ENCODE measurements around the gene COX8C. TPM values are rescaled to one million over a fixed set of nuclear protein-coding genes. Genes with fewer than 3 reads are reported as not detected.

COX8C gene
- polyA plus RNA-seq, 3 donors: not detected

- DNase-seq: peak in 2 of 3 donors; percentile 27 to 34
Measured at GRCh38 chr14:93332397-93332852, 14.6 kb upstream of the COX8C start.

DNA sequence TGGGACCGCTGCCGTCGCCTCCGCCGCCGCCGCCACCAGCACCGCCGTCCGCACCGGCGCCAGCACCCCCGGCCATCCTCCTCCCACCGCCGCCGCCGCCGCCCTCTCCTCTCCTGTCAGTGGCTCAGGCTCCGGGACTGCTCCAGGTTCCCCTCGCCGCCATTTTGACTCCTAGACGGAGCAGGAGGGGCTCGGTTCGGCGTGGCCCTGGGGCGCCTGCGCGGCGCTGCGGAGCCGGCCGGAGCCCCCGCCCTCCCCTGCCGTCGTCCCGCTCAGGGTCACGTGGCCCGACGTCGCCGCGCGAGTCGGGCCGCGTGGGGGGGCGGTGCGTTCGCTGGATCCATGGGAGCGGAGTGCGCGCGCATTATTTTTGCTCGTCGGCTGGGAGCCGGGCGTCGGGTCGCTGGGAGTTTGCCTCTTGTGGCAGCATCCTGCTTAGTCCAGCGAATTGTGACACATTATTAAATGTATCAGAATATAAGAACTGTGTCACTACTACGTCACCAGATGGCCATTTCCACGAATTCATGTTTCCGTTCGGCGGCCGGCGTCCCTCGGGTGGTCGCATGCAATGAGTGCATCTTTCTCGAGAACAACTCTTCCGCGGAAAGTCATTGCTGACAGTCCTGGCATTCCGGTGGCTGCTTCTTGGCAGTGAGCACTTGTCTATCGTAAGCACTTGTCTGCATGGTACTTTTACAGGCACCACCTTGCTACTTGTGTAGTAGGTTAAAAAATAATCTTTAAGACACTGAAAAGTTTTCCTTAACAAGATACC is 13.9 kb upstream of the COX8C start, which contains the start of gene BTBD7:
BTBD7 (minus strand) TSS at position 184 of the 778 bp plus-strand sequence. CDS start 36,985 bp downstream, outside the sequence.
- Histone ChIP-seq H3K27me3 (ENCODE audit: control insufficient read depth in 2 of 2, insufficient read depth in 2 of 2, low read length in 2 of 2) (no peaks in the 10 kb centered on the region), H3K9ac (ENCODE audit: insufficient read depth, low read length, poor library complexity, severe bottlenecking) (peak within 1 kb of the TSS; percentile 95), H3K79me2 (ENCODE audit: insufficient read depth, low read length) (peaks cover 47% of the 10 kb centered on the region), H3K9me3 (replicated peaks in 1 of 2; ENCODE audit: control insufficient read depth in 1 of 2, insufficient read depth in 1 of 2, low read length in 2 of 2) (peaks cover 0 to 13% of the 10 kb centered on the region in 2 donors), H2AFZ (ENCODE audit: insufficient read depth, low read depth, low read length, poor library complexity, severe bottlenecking) (peak within 1 kb of the TSS; percentile 79), H3K4me1 (ENCODE audit: control insufficient read depth in 1 of 2, insufficient read depth in 2 of 2, low read length in 2 of 2) (peaks cover 22 to 25% of the 10 kb centered on the region in 2 donors), H3K36me3 (replicated peaks in 1 of 2; ENCODE audit: control insufficient read depth in 1 of 2, insufficient read depth in 2 of 2, low read length in 2 of 2) (no peaks in the 10 kb centered on the region), H3K4me3 (replicated peaks in 1 of 3; ENCODE audit: low read depth in 2 of 3, low read length in 3 of 3) (peak within 1 kb of the TSS; percentile 65 to 99 (median 78)), H3K4me2 (replicated peaks; ENCODE audit: extremely low read depth, low read length, poor library complexity, severe bottlenecking) (peak within 1 kb of the TSS; percentile 95), H3K27ac (ENCODE audit: low read depth in 1 of 2, low read length in 2 of 2) (peak within 1 kb of the TSS; percentile 86 to 90), H4K20me1 (ENCODE audit: insufficient read depth, low read length) (peaks cover 42% of the 10 kb centered on the region)
- WGBS (ENCODE audit: insufficient coverage): under 1% methylated on average over 63 of the region's 74 CpGs
- intact Hi-C loops (cut with micrococcal nuclease): loop anchor here (10.0 kb wide), 4 partner anchors 128 to 632 kb away; partner anchors contain the start of genes GON7 (in 2 of the 2) and UBR7 (in 2 of the 2)
- Mint-ChIP-seq H3K36me3 (peaks cover 0 to 6% of the 10 kb centered on the region in 2 donors), H3K9me3 (peaks cover 2 to 11% (median 6%) of the 10 kb centered on the region in 7 donors), H3K4me3 (peak within 1 kb of the TSS; percentile 90 to 93), H3K4me1 (peaks cover 38% of the 10 kb centered on the region), H3K27ac (peak within 1 kb of the TSS; percentile 97 to 99 (median 98)), H3K27me3 (ENCODE audit: low read depth in 3 of 3) (no peaks in the 10 kb centered on the region)
- TF ChIP-seq, protein P1, sequence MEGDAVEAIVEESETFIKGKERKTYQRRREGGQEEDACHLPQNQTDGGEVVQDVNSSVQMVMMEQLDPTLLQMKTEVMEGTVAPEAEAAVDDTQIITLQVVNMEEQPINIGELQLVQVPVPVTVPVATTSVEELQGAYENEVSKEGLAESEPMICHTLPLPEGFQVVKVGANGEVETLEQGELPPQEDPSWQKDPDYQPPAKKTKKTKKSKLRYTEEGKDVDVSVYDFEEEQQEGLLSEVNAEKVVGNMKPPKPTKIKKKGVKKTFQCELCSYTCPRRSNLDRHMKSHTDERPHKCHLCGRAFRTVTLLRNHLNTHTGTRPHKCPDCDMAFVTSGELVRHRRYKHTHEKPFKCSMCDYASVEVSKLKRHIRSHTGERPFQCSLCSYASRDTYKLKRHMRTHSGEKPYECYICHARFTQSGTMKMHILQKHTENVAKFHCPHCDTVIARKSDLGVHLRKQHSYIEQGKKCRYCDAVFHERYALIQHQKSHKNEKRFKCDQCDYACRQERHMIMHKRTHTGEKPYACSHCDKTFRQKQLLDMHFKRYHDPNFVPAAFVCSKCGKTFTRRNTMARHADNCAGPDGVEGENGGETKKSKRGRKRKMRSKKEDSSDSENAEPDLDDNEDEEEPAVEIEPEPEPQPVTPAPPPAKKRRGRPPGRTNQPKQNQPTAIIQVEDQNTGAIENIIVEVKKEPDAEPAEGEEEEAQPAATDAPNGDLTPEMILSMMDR (IDR thresholded peaks at IDR 0.05): peak; percentile 18
- peak; percentile 96 to 99 (median 98) for DNase-seq

More at GRCh38 chr14:93332397-93332852, 14.6 kb upstream of the COX8C start:
- Mint-ChIP-seq H3K27me3 (ENCODE audit: low read depth in 3 of 3) (no peaks in the 10 kb centered on the region), H3K27ac (peak overlapping the region; percentile 93 to 99 (median 98)), H3K36me3 (peaks cover 0 to 6% of the 10 kb centered on the region in 2 donors), H3K9me3 (peaks cover 0 to 8% (median 6%) of the 10 kb centered on the region in 7 donors), H3K4me1 (peaks cover 42% of the 10 kb centered on the region), H3K4me3 (peak overlapping the region; percentile 90 to 93)
- peak overlapping the region; percentile 95 for H3K9ac ChIP-seq (ENCODE audit: insufficient read depth, low read length, poor library complexity, severe bottlenecking)
- intact Hi-C loops (cut with micrococcal nuclease): loop anchor here (10.0 kb wide), 4 partner anchors 128 to 632 kb away; partner anchors contain the start of genes GON7 (in 2 of the 2) and UBR7 (in 2 of the 2)
- peak overlapping the region; percentile 95 for H3K4me2 ChIP-seq (replicated peaks; ENCODE audit: extremely low read depth, low read length, poor library complexity, severe bottlenecking)
- H3K36me3 ChIP-seq (replicated peaks in 1 of 2; ENCODE audit: control insufficient read depth in 1 of 2, insufficient read depth in 2 of 2, low read length in 2 of 2): no peaks in the 10 kb centered on the region
- TF ChIP-seq, protein P1 (IDR thresholded peaks at IDR 0.05): no peak
- no peaks in the 10 kb centered on the region for H3K27me3 ChIP-seq (ENCODE audit: control insufficient read depth in 2 of 2, insufficient read depth in 2 of 2, low read length in 2 of 2)
- under 1% methylated on average over 61 of the region's 61 CpGs for WGBS (ENCODE audit: insufficient coverage)
- peaks cover 53% of the 10 kb centered on the region for H3K79me2 ChIP-seq (ENCODE audit: insufficient read depth, low read length)
- H3K9me3 ChIP-seq (replicated peaks in 1 of 2; ENCODE audit: control insufficient read depth in 1 of 2, insufficient read depth in 1 of 2, low read length in 2 of 2): peaks cover 0 to 7% of the 10 kb centered on the region in 2 donors
- H2AFZ ChIP-seq (ENCODE audit: insufficient read depth, low read depth, low read length, poor library complexity, severe bottlenecking): peak overlapping the region; percentile 79
- peak overlapping the region; percentile 62 to 98 (median 78) for H3K4me3 ChIP-seq (replicated peaks in 1 of 3; ENCODE audit: low read depth in 2 of 3, low read length in 3 of 3)
- H3K4me1 ChIP-seq (ENCODE audit: control insufficient read depth in 1 of 2, insufficient read depth in 2 of 2, low read length in 2 of 2): peaks cover 22 to 25% of the 10 kb centered on the region in 2 donors
- H3K27ac ChIP-seq (ENCODE audit: low read depth in 1 of 2, low read length in 2 of 2): peak overlapping the region; percentile 53 to 90
- peaks cover 48% of the 10 kb centered on the region for H4K20me1 ChIP-seq (ENCODE audit: insufficient read depth, low read length)
